Mammary epithelial cell (primary cell): ENCODE results near the gene WNT9B.

ENCODE experiments used
- EZH2 ChIP-seq: IDR thresholded peaks from 2 replicates; pipeline ENCODE4 v1.6.1; 2012; ENCODE audit warnings: low read length, inconsistent platforms, borderline replicate concordance
- TF ChIP-seq, protein P1 (sequence below), 2 donors: IDR thresholded peaks in 1 of 2; conservative IDR thresholded peaks in 1 of 2; 2 replicates each; pipeline ENCODE4 v1.5.1; 2011 to 2012; ENCODE audit warnings: inconsistent platforms in 2 of 2, low read length in 2 of 2, mild to moderate bottlenecking in 2 of 2, control low read depth in 1 of 2, low read depth in 1 of 2; ENCODE audit not compliant: insufficient read depth in 1 of 2; ENCODE audit errors: extremely low read depth in 1 of 2

DNA sequence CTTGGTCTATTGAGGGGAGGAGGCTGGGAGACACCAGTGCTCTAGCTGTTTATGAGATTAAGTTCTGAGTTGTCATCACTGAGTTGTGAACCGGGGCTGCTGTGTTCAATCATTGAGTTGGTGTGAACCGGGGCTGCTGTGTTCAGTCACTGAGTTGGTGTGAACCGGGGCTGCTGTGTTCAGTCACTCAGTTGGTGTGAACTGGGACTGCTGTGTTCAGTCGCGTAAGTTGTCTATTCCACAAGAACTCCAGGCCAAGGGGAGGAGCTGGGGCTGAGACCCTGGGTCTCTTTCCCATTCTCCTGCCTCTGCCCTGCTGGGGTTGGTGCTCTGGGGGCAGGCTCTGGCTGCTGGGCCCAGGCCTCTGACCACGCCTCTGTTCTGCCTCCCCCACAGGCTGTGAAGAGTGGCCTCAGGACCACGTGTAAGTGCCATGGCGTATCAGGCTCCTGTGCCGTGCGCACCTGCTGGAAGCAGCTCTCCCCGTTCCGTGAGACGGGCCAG is 24.5 kb downstream of the WNT9B start:
- no peak for TF ChIP-seq EZH2
- TF ChIP-seq, protein P1, sequence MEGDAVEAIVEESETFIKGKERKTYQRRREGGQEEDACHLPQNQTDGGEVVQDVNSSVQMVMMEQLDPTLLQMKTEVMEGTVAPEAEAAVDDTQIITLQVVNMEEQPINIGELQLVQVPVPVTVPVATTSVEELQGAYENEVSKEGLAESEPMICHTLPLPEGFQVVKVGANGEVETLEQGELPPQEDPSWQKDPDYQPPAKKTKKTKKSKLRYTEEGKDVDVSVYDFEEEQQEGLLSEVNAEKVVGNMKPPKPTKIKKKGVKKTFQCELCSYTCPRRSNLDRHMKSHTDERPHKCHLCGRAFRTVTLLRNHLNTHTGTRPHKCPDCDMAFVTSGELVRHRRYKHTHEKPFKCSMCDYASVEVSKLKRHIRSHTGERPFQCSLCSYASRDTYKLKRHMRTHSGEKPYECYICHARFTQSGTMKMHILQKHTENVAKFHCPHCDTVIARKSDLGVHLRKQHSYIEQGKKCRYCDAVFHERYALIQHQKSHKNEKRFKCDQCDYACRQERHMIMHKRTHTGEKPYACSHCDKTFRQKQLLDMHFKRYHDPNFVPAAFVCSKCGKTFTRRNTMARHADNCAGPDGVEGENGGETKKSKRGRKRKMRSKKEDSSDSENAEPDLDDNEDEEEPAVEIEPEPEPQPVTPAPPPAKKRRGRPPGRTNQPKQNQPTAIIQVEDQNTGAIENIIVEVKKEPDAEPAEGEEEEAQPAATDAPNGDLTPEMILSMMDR (conservative IDR thresholded peaks at IDR 0.05 in 1 of 2, IDR thresholded peaks at IDR 0.05 in 1 of 2; ENCODE audit: extremely low read depth in 1 of 2, insufficient read depth in 1 of 2, low read depth in 1 of 2, low read length in 2 of 2): no peak
